ENCODE results near the gene EIF5B. TPM values are rescaled to one million over a fixed set of nuclear protein-coding genes. Genes with fewer than 3 reads are reported as not detected.

The EIF5B gene
- total and polyA plus RNA-seq, 2 of the 8 experiments (the other 6 are each of a cell fraction or from before 2014, with no cell fraction given): 10.7 to 64.5 TPM

DNA sequence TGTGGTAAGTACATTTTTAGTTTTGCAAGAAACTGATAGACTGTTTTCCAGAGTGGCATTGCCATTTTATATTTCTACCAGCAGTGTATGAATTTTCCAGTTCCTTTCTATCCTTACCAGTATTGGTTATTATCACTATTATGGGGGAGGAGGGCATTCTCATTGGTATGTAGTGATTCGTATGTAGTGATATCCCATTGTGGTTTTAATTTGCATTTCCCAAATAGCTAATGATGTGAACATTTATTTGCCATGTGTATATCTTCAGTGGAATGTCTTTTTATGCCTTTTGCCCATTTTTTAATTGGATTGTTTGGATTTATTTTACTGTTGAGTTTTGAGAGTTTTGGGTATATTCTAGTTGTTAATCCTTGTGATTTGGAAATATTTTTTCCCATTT is 16.9 kb downstream of the EIF5B start:
- POLR2A ChIA-PET (ENCODE audit: partially characterized antibody): interaction anchor here (1.3 kb wide), 1 partner anchor 16 kb away, joined by 3 read pairs; the partner anchor contains the start of gene EIF5B
- Histone ChIP-seq H3K9me3 (ENCODE audit: insufficient read depth in 2 of 2, low read depth in 1 of 2, low read length in 1 of 2) (no peaks in the 10 kb centered on the region), H2BK12ac (ENCODE audit: low read depth, low read length) (no peak overlapping the region), H3K79me2 (ENCODE audit: control insufficient read depth in 1 of 2, insufficient read depth in 2 of 2, low read length in 2 of 2) (peaks cover 15 to 93% of the 10 kb centered on the region in 2 experiments), H3K4me3 (ENCODE audit: extremely low read depth in 1 of 4, insufficient read depth in 2 of 4, low read depth in 3 of 4, low read length in 4 of 4) (no peak overlapping the region), H2BK20ac (ENCODE audit: low read length) (no peak overlapping the region), H2BK5ac (ENCODE audit: low read depth, low read length) (no peak overlapping the region), H3K23me2 (ENCODE audit: low read depth, low read length) (no peaks in the 10 kb centered on the region), H2AFZ (ENCODE audit: low read length) (no peak overlapping the region), H2BK120ac (replicated peaks; ENCODE audit: low read depth, low read length) (no peak overlapping the region), H3K79me1 (ENCODE audit: low read depth, low read length) (peaks cover 6% of the 10 kb centered on the region), H3K27ac (ENCODE audit: low read depth, low read length) (no peak overlapping the region), H3K4ac (replicated peaks; ENCODE audit: insufficient read length, low read depth, low read length) (no peak overlapping the region), H3K4me2 (ENCODE audit: insufficient read depth in 1 of 2, low read depth in 2 of 2, low read length in 2 of 2) (no peak overlapping the region), H3K14ac (ENCODE audit: insufficient read length) (no peak overlapping the region), H3K23ac (ENCODE audit: insufficient read length) (no peak overlapping the region), H2AK5ac (ENCODE audit: low read depth, low read length) (no peak overlapping the region), H4K91ac (replicated peaks; ENCODE audit: insufficient read length, low read length) (no peak overlapping the region), H3K4me1 (replicated peaks in 1 of 4; ENCODE audit: control insufficient read depth in 3 of 4, insufficient read depth in 4 of 4, low read length in 3 of 4) (no peaks in the 10 kb centered on the region; a peak in 1 of 7 replicates), H4K20me1 (replicated peaks in 1 of 2; ENCODE audit: control insufficient read depth in 1 of 2, insufficient read depth in 2 of 2, low read length in 2 of 2) (peaks cover 2 to 8% of the 10 kb centered on the region in 2 experiments), H2BK15ac (ENCODE audit: low read length) (no peak overlapping the region), H4K8ac (ENCODE audit: extremely low read depth, insufficient read depth, low read length) (no peak overlapping the region), H4K5ac (ENCODE audit: insufficient read length, low read depth, low read length) (no peak overlapping the region), H3K9ac (replicated peaks in 1 of 4; ENCODE audit: extremely low read depth in 1 of 4, low read depth in 3 of 4, low read length in 3 of 4) (no peak overlapping the region), H3K56ac (replicated peaks; ENCODE audit: insufficient read length, low read depth, low read length) (no peak overlapping the region), H3K27me3 (replicated peaks in 1 of 4; ENCODE audit: control insufficient read depth in 3 of 4, extremely low read depth in 1 of 4, insufficient read depth in 3 of 4, low read length in 3 of 4) (no peaks in the 10 kb centered on the region), H3K36me3 (ENCODE audit: control insufficient read depth in 2 of 4, insufficient read depth in 4 of 4, low read length in 3 of 4) (no peaks in the 10 kb centered on the region), H3K18ac (ENCODE audit: extremely low read depth, low read length) (no peak overlapping the region)
- CTCF ChIA-PET (ENCODE audit: partially characterized antibody): no interaction called here
- 92% methylated on average over 1 of the region's 1 CpG; no CpG with 5 or more reads in 1 of the 2 experiments for WGBS, 2 experiments (ENCODE audit: extremely low coverage in 1 of 2, insufficient coverage in 1 of 2, insufficient read length in 1 of 2, insufficient replicate concordance in 2 of 2, low coverage in 1 of 2, low lambda C conversion rate in 2 of 2, missing lambda C conversion rate in 1 of 2)
- FAIRE-seq (no peak), DNase-seq (ENCODE audit: low read depth in 1 of 2, low spot score in 2 of 2) (no peak)
- TF ChIP-seq YY1 (IDR thresholded peaks at IDR 0.05; ENCODE audit: low read depth, low read length) (no peak), SIRT6 (IDR thresholded peaks at IDR 0.05; ENCODE audit: low read length) (no peak), SAP30 (IDR thresholded peaks at IDR 0.05; ENCODE audit: insufficient read depth, insufficient replicate concordance, low read length) (no peak), RXRA (IDR thresholded peaks at IDR 0.05; ENCODE audit: insufficient read depth, low read depth, low read length) (no peak), JUND (IDR thresholded peaks at IDR 0.05; ENCODE audit: low read length) (no peak), NANOG (IDR thresholded peaks at IDR 0.05; ENCODE audit: insufficient read depth, low read depth, low read length, poor library complexity, severe bottlenecking) (no peak), EGR1 (IDR thresholded peaks at IDR 0.05; ENCODE audit: borderline replicate concordance, low read depth, low read length) (no peak), GTF2F1 (IDR thresholded peaks at IDR 0.05; ENCODE audit: borderline replicate concordance, low read depth, low read length) (no peak), SP2 (IDR thresholded peaks at IDR 0.05; ENCODE audit: low read length) (no peak), RBBP5 (IDR thresholded peaks at IDR 0.05; ENCODE audit: borderline replicate concordance, low read depth, low read length) (no peak), ASH2L (IDR thresholded peaks at IDR 0.05; ENCODE audit: low read length) (no peak), SUZ12 (IDR thresholded peaks at IDR 0.05; ENCODE audit: low read length) (no peak), SP4 (IDR thresholded peaks at IDR 0.05; ENCODE audit: low read length) (no peak)

Measured in H1 (cell line).